Posterior cingulate gyrus (tissue), 11 donors: ENCODE measurements around the gene MAGOH.
"Not testable (repeated sequence)": the region's sequence is repeated elsewhere in the genome, so short reads cannot be mapped to it uniquely, and the experiment has no call there.

Experiments used
- DNase-seq, 10 donors: peaks; one replicate each; pipeline versions ENCODE4 v3.0.0 to v3.0.0-alpha.2; 2020 to 2021; ENCODE audit warnings: mixed read lengths in 3 of 10
- intact Hi-C: fragments of 100-400 bp; cut with DNase I; formaldehyde crosslinking; loops from one replicate; pipeline ENCODE4 v1.15.1; 2023

MAGOH gene

DNA sequence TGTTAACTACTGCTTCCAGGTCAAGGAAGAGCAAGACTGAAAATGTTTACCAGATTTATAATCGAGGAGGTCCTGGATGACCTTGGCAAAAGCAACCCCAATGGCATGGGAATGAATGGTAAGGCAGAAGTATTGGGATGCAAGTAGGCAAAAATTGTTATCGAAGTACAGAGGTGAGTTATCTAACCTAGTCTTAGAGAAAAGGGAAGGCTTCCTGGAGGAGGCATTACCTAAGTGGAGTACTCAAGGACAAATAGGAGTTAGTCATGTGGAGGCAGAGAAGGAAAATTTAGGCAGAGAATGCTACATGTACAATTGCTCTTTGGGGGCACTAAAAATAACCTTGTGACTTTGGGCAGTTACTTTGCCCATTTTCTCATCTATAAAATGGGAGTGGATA, 3.5 kb upstream of the MAGOH start:
- DNase-seq = no peak
- intact Hi-C loops = no loop called here

GRCh38 chr1:53237638-53238037, 680 bp downstream of the MAGOH start:
- intact Hi-C loops = loop anchor here (2.0 kb wide), 1 partner anchor 17 kb away; the partner anchor contains the start of gene CZIB
- DNase-seq = no peak

- DNase-seq = no peak
- intact Hi-C loops = loop anchor here (1.0 to 2.0 kb wide), 2 partner anchors 18 to 24 kb away; partner anchors contain the start of gene MAGOH
These were observed 17.4 kb downstream of the MAGOH start for GRCh38 chr1:53220962-53221286.

DNA sequence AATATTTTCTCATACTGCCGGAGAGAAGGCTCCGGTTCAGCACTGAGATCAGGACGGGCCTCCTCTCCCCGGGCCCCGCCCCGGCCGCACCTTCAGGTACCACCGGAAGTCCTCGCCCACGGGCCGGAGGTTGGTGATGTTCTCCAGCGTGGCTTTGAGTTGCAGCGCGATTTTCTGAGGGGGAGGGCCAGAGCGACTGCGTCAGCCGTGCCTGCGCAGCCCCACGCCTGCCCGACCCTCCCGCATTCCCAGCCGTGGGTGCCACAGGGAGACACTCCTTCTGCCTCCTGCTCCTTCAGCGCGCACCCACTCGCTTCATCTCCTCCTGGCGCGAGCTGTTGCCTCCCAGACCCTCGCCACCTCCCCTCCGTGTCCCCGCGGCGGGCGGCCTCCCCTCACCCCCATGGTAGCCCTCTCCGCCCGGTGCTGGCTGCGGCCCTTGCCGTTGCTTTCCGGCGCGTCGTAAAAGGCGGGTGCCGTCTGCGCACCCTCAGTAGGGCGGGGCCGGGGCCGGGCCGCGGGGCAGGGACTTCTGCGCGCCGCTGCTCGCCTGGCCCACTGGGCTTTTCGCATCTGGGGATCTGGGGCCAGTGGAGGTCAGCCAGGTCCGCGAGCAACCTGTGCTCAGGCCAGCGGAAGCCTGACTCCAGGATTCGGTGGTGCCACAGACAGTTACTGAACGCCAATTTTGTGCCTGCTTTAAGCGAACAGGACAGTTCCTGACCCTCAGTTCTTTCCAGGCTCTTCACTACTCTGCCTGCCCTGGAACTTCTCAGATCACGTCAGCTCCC, 18.0 kb downstream of the MAGOH start, which contains the start of gene CZIB:
Gene CZIB (minus strand): TSS at position 464 of the 791 bp plus-strand sequence. CDS start 59 bp downstream, at position 405.
- intact Hi-C loops = loop anchor here (1.0 to 2.0 kb wide), 2 partner anchors 18 to 23 kb away; partner anchors contain the start of gene MAGOH
- DNase-seq = peak; percentile 85 to 98 (median 90)

DNA sequence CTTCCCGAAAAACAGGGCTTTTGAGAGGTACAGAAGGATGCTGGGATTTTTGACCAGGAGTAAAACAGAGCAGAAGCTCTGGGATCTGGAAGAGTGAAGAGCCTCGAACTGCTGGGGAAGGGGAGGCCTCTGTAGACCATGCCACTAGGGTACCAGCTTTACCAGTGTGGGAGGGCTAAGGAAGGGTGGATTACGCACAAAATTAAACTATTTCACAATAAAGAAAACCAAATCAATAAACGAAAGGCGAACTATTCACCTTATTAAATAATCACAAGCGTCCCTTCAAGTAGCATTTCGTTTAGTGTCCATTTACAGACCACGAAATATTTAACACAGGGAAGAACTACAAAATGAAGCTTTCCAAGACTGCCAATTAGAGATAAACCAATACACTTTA, 18.6 kb downstream of the MAGOH start:
- intact Hi-C loops = loop anchor here (1.0 to 2.0 kb wide), 2 partner anchors 19 to 22 kb away; partner anchors contain the start of gene MAGOH
- no peak for DNase-seq

GRCh38 chr1:53218201-53218600, 20.1 kb downstream of the MAGOH start:
- intact Hi-C loops = no loop called here
- no peak for DNase-seq

GRCh38 chr1:53214376-53214940, 23.9 kb downstream of the MAGOH start:
- intact Hi-C loops = no loop called here
- DNase-seq = no peak

DNA sequence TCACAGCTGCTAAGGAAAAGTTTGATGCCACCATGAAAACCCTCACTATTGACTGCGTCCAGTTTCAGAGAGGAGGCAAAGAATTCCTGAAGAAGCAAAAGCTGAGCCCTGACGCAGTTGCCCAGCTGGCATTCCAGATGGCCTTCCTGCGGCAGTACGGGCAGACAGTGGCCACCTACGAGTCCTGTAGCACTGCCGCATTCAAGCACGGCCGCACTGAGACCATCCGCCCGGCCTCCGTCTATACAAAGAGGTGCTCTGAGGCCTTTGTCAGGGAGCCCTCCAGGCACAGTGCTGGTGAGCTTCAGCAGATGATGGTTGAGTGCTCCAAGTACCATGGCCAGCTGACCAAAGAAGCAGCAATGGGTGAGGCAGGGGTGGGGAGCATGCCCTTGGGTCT, 27.4 kb downstream of the MAGOH start:
- intact Hi-C loops = no loop called here
- DNase-seq = no peak

GRCh38 chr1:53210352-53210751, 28.0 kb downstream of the MAGOH start:
- DNase-seq = no peak
- intact Hi-C loops = no loop called here

- no peak for DNase-seq
- intact Hi-C loops = no loop called here
These were observed 30.6 kb downstream of the MAGOH start for GRCh38 chr1:53207726-53208125.

DNA sequence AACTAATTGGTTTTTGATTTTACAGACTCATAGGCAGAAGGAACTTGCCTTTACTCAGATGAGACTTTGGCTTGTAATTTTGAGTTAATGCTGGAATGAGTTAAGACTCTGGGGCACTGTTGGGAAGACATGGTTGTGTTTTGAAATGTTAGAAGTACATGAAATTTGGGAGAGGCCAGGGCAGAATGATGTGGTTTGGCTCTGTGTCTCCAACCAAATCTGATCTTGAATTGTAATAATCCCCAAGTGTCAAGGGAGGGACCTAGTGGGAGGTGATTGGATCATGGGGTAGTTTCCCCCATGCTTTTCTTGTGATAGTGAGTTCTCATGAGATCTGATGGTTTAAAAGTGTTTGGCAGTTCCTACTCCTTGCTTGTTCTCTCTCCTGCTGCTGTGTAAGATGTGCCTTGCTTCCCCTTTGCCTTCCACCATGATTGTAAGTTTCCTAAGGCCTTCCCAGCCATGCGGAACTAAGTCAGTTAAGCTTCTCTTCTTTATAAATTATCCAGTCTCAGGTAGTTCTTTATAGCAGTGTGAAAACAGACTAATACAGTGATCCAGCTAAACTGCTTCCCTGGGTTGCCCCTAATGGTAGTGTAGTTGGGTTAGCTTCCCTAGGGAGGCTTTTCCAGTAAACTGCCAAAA, 31.5 kb downstream of the MAGOH start:
- DNase-seq = no peak
- intact Hi-C loops = no loop called here

DNA sequence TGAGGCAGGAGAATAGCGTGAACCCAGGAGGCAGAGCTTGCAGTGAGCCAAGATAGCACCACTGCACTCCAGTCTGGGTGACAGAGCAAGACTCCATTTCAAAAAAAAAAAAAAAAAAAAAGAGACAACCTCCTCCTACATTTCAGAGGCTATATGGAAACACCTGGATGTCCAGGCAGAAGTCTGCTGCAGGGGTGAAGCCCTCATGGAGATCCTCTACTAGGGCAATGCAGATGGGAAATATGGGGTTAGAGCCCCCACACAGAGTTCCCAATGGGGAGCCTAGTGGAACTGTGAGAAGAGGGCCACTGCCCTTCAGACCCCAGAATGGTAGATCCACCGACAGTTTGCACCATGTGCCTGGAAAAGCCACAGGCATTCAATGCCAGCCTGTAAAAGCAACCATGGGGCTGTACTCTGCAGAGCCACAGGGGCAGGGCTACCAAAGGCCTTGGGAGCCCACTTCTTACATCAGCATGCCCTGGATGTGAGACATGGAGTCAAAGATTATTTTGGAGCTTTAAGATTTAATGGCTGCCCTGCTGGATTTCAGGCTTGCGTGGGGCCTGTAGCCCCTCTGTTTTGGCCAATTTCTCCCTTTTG, 32.1 kb downstream of the MAGOH start:
- DNase-seq, intact Hi-C loops: not testable (repeated sequence)

DNA sequence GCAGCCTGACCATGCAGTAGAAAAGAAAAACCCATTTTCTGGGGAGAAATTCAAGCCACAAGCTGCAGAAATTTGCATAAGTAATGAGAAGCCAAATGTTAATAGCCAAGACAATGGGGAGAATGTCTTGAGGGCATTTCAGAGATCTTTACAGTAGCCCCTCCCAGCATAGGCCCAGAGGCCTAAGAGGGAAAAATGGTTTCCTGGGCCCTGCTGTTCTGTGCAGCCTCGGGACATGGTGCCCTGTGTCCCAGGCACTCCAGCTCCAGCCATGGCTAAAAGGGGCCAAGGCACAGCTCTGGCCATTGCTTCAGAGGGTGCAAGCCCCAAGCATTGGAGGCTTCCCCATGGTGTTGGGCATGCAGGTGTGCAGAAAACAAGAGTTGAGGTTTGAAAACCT, 32.8 kb downstream of the MAGOH start:
- intact Hi-C loops, DNase-seq: not testable (repeated sequence)

DNA sequence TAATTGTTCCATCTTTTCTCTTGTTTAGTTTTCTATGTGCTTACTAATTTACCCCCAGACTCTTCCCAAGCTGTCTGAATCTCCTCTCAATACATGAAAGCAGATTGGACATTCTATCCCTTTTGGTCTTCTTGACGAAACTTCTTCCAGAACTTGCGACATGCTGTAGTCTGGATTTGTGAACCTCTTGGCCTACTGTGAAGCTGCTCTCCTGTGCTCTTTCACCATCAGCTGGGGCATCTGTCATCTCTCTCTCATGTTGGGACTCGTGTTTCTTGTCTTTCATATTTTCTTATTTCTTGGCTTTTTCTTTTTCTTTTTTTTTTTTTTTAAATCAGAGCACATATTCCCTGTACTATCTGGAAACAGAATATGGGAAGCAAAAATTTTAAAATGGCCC, 34.9 kb downstream of the MAGOH start:
- intact Hi-C loops = no loop called here
- no peak for DNase-seq

DNA sequence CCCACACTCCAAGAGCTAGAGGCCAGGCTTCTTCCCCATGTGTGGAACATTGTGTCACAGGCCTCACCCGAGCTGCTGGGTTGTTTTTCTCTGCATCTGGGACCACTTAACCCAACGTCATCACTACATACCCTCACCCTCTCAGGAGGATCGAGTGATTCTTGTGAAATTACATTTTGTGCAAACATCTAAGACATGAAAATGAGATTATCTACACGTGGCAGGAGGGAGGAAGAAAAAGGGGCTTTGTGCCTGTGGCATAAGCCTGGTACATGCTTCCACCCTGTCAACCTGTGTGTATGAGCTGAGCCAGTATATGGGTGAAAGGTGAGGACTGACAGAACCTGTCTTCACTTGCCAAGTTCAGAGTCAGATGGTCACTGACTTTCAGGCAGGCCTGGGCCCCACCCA, 40.1 kb downstream of the MAGOH start:
- no peak for DNase-seq
- intact Hi-C loops = no loop called here

GRCh38 chr1:53197291-53198200, 40.8 kb downstream of the MAGOH start:
- intact Hi-C loops = loop anchor here (1.0 kb wide), 1 partner anchor 23 kb away; the partner anchor contains the start of gene CZIB
- no peak for DNase-seq

DNA sequence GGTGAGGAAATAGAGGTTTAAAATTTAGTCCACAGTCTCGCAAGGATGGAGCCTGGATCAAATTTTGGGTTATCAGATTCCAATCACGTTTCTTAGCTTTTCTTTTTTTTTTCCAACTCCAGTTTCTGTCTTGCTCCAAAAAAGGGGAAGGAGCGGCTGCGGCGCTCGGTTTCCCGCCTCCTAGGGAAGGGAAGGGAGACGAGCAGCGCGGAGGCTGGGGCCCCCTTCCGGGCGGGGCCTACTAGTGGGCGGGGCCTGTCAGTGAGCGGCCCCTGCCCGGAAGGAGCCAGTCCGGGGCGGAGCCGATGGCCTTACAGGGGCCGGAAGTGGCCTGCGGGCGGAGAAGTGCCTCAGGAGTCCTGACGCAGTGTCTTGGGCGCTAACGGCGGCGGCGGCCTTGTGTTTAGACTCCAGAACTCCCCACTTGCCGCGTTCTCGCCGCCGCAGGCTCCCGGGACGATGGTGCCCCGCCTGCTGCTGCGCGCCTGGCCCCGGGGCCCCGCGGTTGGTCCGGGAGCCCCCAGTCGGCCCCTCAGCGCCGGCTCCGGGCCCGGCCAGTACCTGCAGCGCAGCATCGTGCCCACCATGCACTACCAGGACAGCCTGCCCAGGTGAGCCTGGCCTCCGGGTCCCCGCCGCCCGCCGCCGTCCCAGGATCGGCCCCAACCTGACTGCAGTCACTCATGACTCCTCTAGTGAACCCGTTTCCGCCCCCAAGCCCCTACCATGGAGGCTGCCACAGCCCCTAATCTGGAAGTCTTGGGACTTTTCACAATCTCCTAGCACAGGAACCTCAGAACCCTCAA, 41.6 kb downstream of the MAGOH start, which contains the start of gene CPT2:
Gene CPT2 (plus strand): TSS at position 340 of the 806 bp plus-strand sequence. CDS start 120 bp downstream, at position 460.
- intact Hi-C loops = loop anchor here (1.0 kb wide), 1 partner anchor 24 kb away; the partner anchor contains the start of gene CZIB
- peak; percentile 85 to 99 (median 94) for DNase-seq

DNA sequence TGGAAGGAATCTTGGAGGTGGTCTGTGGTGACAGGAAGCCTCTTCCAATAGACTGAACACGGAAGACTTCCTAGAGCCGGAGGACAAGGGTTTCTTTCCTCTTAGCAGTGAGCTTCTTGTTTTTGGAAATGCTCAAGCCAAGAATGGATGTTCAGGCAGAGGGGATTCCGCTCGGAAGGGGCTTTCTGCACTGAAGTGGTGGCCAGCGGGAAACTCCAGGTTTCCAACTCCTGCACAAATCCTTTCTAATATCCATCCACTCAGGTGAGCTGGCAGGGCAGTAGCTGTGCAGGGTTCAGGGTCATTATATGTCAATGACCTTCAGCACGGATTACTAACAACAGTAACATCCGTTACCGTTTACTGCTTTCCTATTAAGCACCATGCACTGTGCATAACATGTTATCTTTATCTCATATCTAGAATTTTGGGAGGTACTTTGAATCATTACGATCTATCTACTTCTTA, 42.3 kb downstream of the MAGOH start:
- no peak for DNase-seq
- intact Hi-C loops = no loop called here
